Measurements from ENCODE around the gene CCL22.

DNA sequence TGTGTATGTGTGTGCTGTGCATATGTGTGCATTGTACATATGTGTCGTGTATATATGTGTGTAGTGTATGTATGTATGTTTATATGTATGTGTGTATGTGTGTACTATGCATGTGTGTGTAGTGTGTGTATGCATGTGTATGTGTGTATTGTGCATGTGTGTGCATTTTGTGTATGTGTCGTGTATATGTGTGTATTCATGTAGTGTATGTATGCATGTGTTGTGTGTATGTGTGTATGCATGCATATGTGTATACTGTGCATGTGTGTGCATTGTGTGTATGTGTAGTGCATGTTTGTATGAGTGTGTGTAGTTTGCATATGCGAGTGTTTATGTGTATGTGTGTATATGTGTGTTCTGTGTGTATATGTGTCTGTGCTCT is 30.5 kb downstream of the CCL22 start:
- TF ChIP-seq POLR2AphosphoS5 (IDR thresholded peaks at IDR 0.05; ENCODE audit: low read depth) (no peak), CTCF (IDR thresholded peaks at IDR 0.05; ENCODE audit: insufficient read depth, low read length) (no peak), GABPA (IDR thresholded peaks at IDR 0.05; ENCODE audit: low read depth) (no peak)
